SU-DHL-6 (cell line): ENCODE data around the gene PAX5.

ENCODE experiments used
- EZH2phosphoT487 ChIP-seq: fragments of 200-600 bp; sonication (generic), shearing (Covaris generic); conservative IDR thresholded peaks from 2 replicates; pipeline ENCODE4 v1.6.1; 2018; ENCODE audit warnings: mild to moderate bottlenecking, antibody characterized with exemption, low read length, moderate library complexity, mixed read lengths
- TF ChIP-seq, protein P1 (sequence below): fragments of 200-600 bp; sonication (generic); IDR thresholded peaks from one replicate; pipeline ENCODE4 v1.5.1; 2017; ENCODE audit warnings: antibody characterized with exemption, mild to moderate bottlenecking, low read length, moderate library complexity; ENCODE audit not compliant: insufficient read depth, poor library complexity, severe bottlenecking

DNA sequence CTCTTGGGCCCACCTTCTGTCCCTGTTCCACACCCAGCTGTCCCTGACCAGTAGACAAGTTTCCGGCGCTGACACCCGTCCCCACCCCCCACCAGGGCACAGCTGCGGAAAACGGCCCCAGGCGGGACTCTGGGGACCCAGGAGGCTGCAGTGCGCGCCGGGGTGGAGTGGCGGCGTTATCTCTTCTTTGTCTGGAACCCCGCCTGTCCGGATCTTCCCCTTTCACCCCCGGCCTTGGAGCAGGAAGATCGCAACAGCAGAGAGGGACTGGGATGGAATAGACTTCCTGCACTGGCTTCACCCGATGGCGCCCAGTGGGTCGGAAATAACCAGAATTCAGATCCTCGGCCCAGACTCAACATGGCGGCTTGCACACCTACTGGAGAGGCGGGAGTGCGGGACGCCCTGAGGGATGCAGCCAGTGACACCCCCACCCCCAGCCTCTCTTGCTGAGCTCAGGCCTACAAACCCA, 4.7 kb downstream of the PAX5 start:
- TF ChIP-seq, protein P1, sequence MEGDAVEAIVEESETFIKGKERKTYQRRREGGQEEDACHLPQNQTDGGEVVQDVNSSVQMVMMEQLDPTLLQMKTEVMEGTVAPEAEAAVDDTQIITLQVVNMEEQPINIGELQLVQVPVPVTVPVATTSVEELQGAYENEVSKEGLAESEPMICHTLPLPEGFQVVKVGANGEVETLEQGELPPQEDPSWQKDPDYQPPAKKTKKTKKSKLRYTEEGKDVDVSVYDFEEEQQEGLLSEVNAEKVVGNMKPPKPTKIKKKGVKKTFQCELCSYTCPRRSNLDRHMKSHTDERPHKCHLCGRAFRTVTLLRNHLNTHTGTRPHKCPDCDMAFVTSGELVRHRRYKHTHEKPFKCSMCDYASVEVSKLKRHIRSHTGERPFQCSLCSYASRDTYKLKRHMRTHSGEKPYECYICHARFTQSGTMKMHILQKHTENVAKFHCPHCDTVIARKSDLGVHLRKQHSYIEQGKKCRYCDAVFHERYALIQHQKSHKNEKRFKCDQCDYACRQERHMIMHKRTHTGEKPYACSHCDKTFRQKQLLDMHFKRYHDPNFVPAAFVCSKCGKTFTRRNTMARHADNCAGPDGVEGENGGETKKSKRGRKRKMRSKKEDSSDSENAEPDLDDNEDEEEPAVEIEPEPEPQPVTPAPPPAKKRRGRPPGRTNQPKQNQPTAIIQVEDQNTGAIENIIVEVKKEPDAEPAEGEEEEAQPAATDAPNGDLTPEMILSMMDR: peak; percentile 10
- TF ChIP-seq EZH2phosphoT487: no peak
